MCF 10A (cell line): Measurements from ENCODE around the gene SOX6. TPM values are rescaled to one million over a fixed set of nuclear protein-coding genes. Genes with fewer than 3 reads are reported as not detected.

Source experiments
- BruUV-seq: library from RNA; stranded (reverse); fragments of 400-500 nt; replicated peaks from 2 replicates; lab custom pipeline; 2021; lab: Mats Ljungman, UMichigan
- CTCF ChIA-PET: fragments of 300-600 bp; sonication (Branson Sonifier 250); formaldehyde crosslinking; extraction: SDS; loops from one replicate; lab custom pipeline; 2021; ENCODE audit warnings: antibody characterized with exemption, inconsistent platforms; lab: Yijun Ruan, JAX
- POLR2A ChIA-PET: fragments of 300-600, 350-650 bp; sonication (Branson Sonifier 250); formaldehyde crosslinking; extraction: SDS; loops from one replicate; lab custom pipeline; 2020; ENCODE audit warnings: antibody characterized with exemption, inconsistent platforms; lab: Yijun Ruan, JAX
- DNase-seq: peaks from one replicate; pipeline ENCODE4 v3.0.0-alpha.2; 2018; ENCODE audit not compliant: unreplicated experiment
- H3K27ac Mint-ChIP-seq: one replicate; pipeline ENCODE4 v1.8.0; 2022; ENCODE audit warnings: mild to moderate bottlenecking, low read depth, mixed read lengths; ENCODE audit not compliant: unreplicated experiment
- H3K27me3 Mint-ChIP-seq: one replicate; pipeline ENCODE4 v1.8.0; 2022; ENCODE audit warnings: mixed read lengths; ENCODE audit not compliant: insufficient read depth, unreplicated experiment
- H3K36me3 Mint-ChIP-seq: one replicate; pipeline ENCODE4 v1.8.0; 2022; ENCODE audit warnings: mild to moderate bottlenecking, moderate library complexity, mixed read lengths; ENCODE audit not compliant: insufficient read depth, unreplicated experiment
- H3K4me1 Mint-ChIP-seq: one replicate; pipeline ENCODE4 v1.8.0; 2022; ENCODE audit warnings: mixed read lengths; ENCODE audit not compliant: insufficient read depth, unreplicated experiment
- H3K4me3 Mint-ChIP-seq: one replicate; pipeline ENCODE4 v1.8.0; 2022; ENCODE audit warnings: mild to moderate bottlenecking, moderate library complexity, mixed read lengths; ENCODE audit not compliant: unreplicated experiment
- H3K9me3 Mint-ChIP-seq: one replicate; pipeline ENCODE4 v1.8.0; 2022; ENCODE audit warnings: mixed read lengths; ENCODE audit not compliant: unreplicated experiment
- CTCF ChIP-seq: fragments of 200-600 bp; IDR thresholded peaks from one replicate; pipeline ENCODE4 v1.8.0; 2022; ENCODE audit warnings: antibody characterized with exemption, mild to moderate bottlenecking; ENCODE audit not compliant: unreplicated experiment
- intact Hi-C: fragments of 100-400 bp; cut with micrococcal nuclease; formaldehyde crosslinking; loops from 2 replicates; pipeline ENCODE4 v1.14.1; 2022
- total RNA-seq: library from RNA; stranded (reverse); gene quantifications from 2 replicates; pipeline ENCODE4 v1.2.3, GENCODE V29; 2022

SOX6 gene
- total RNA-seq, 1 experiment from 2014 or later = 6.4 TPM

- H3K4me1 Mint-ChIP-seq = no peaks in the 10 kb centered on the region
- H3K36me3 Mint-ChIP-seq = no peaks in the 10 kb centered on the region
- H3K4me3 Mint-ChIP-seq = no peak overlapping the region
- H3K27ac Mint-ChIP-seq = no peak overlapping the region
- CTCF ChIA-PET = no interaction called here
- POLR2A ChIA-PET = interaction anchor here (0.6 to 1.5 kb wide), 2 partner anchors 14 to 246 kb away, joined by 3 to 4 read pairs; no protein-coding TSS in a partner anchor
- no peaks in the 10 kb centered on the region for H3K27me3 Mint-ChIP-seq
- DNase-seq = no peak
- TF ChIP-seq CTCF = no peak
- H3K9me3 Mint-ChIP-seq = no peaks in the 10 kb centered on the region
- intact Hi-C loops = no loop called here
- BruUV-seq = no TSS peak
These were observed 68.6 kb downstream of the SOX6 start for GRCh38 chr11:16287630-16288280.

GRCh38 chr11:16286095-16286494, 70.3 kb downstream of the SOX6 start:
- POLR2A ChIA-PET = interaction anchor here (0.7 to 0.8 kb wide), 2 partner anchors 10 to 13 kb away, joined by 3 read pairs; no protein-coding TSS in a partner anchor
- no TSS peak for BruUV-seq
- no peaks in the 10 kb centered on the region for H3K9me3 Mint-ChIP-seq
- no peak for DNase-seq
- H3K4me3 Mint-ChIP-seq = no peak overlapping the region
- H3K4me1 Mint-ChIP-seq = peaks cover 3% of the 10 kb centered on the region
- no peak overlapping the region for H3K27ac Mint-ChIP-seq
- no peaks in the 10 kb centered on the region for H3K36me3 Mint-ChIP-seq
- H3K27me3 Mint-ChIP-seq = no peaks in the 10 kb centered on the region
- no peak for TF ChIP-seq CTCF
- intact Hi-C loops = no loop called here
- CTCF ChIA-PET = interaction anchor here (0.6 kb wide), 2 partner anchors 117 to 434 kb away, joined by 3 to 4 read pairs; no protein-coding TSS in a partner anchor

- Mint-ChIP-seq H3K27ac (peak overlapping the region; percentile 78), H3K4me3 (peak overlapping the region; percentile 70), H3K27me3 (no peaks in the 10 kb centered on the region), H3K36me3 (no peaks in the 10 kb centered on the region), H3K4me1 (peaks cover 22% of the 10 kb centered on the region), H3K9me3 (no peaks in the 10 kb centered on the region)
- no TSS peak for BruUV-seq
- ChIA-PET POLR2A (interaction anchor here (0.5 to 5.5 kb wide), 15 partner anchors 9 to 534 kb away, joined by 3 to 64 read pairs (median 5); partner anchors contain the start of gene C11orf58), CTCF (interaction anchor here (0.7 to 1.6 kb wide), 2 partner anchors 254 to 326 kb away, joined by 4 to 6 read pairs; no protein-coding TSS in a partner anchor)
- intact Hi-C loops = loop anchor here (1.0 kb wide), 1 partner anchor 326 kb away; no protein-coding TSS in a partner anchor
- TF ChIP-seq CTCF = no peak
- DNase-seq = peak; percentile 95
These were observed 76.1 kb downstream of the SOX6 start for GRCh38 chr11:16280256-16280682.

- CTCF ChIA-PET = interaction anchor here (0.6 to 0.7 kb wide), 2 partner anchors 255 to 991 kb away, joined by 3 to 4 read pairs; no protein-coding TSS in a partner anchor
- Mint-ChIP-seq H3K36me3 (no peaks in the 10 kb centered on the region), H3K4me3 (peak overlapping the region; percentile 70), H3K27ac (peak overlapping the region; percentile 78), H3K4me1 (peaks cover 22% of the 10 kb centered on the region), H3K27me3 (no peaks in the 10 kb centered on the region), H3K9me3 (no peaks in the 10 kb centered on the region)
- no peak for DNase-seq
- POLR2A ChIA-PET = interaction anchor here (0.7 to 5.5 kb wide), 13 partner anchors 10 to 956 kb away, joined by 3 to 64 read pairs (median 5); no protein-coding TSS in a partner anchor
- BruUV-seq = no TSS peak
- intact Hi-C loops = loop anchor here (10.0 kb wide), 1 partner anchor 315 kb away; no protein-coding TSS in a partner anchor
- no peak for TF ChIP-seq CTCF
These were observed 76.8 kb downstream of the SOX6 start for GRCh38 chr11:16279524-16279923.
